ENCODE measurements around the gene MLXIP. TPM values are rescaled to one million over a fixed set of nuclear protein-coding genes. Genes with fewer than 3 reads are reported as not detected.

Gene MLXIP
- total RNA-seq, 1 donor from 2014 or later: 19.0 TPM

GRCh38 chr12:122121745-122122144 is 43.2 kb downstream of the MLXIP start:
- no peak for DNase-seq (ENCODE audit: low spot score)

GRCh38 chr12:122123051-122123760 is 44.6 kb downstream of the MLXIP start:
- ATAC-seq (peak; percentile 53), DNase-seq (ENCODE audit: low spot score) (peak; percentile 76)

More at GRCh38 chr12:122121745-122122144, 43.2 kb downstream of the MLXIP start:
- ATAC-seq: no peak

- DNase-seq (ENCODE audit: low spot score): no peak
- peak; percentile 2 for ATAC-seq
Measured at GRCh38 chr12:122123761-122124145, 45.2 kb downstream of the MLXIP start.

- peak; percentile 87 for DNase-seq (ENCODE audit: low spot score)
- ATAC-seq: peak; percentile 49
Measured at GRCh38 chr12:122124370-122124769, 45.8 kb downstream of the MLXIP start.

- peak; percentile 36 for ATAC-seq
- peak; percentile 82 for DNase-seq (ENCODE audit: low spot score)
Measured at GRCh38 chr12:122125452-122126341, 47.1 kb downstream of the MLXIP start.

- DNase-seq (ENCODE audit: low spot score) (no peak), ATAC-seq (peak; percentile 1)
Measured at GRCh38 chr12:122126342-122126635, 47.7 kb downstream of the MLXIP start.

- peak; percentile 64 for ATAC-seq
- peak; percentile 85 for DNase-seq (ENCODE audit: low spot score)
Measured at GRCh38 chr12:122126713-122127597, 48.4 kb downstream of the MLXIP start.

- ATAC-seq: peak; percentile 9
- DNase-seq (ENCODE audit: low spot score): no peak
Measured at GRCh38 chr12:122127839-122128238, 49.3 kb downstream of the MLXIP start.

- ATAC-seq (no peak), DNase-seq (ENCODE audit: low spot score) (no peak)
Measured at GRCh38 chr12:122128481-122128880, 49.9 kb downstream of the MLXIP start.

- ATAC-seq: no peak
- DNase-seq (ENCODE audit: low spot score): no peak
Measured at GRCh38 chr12:122129131-122129530, 50.6 kb downstream of the MLXIP start.

GRCh38 chr12:122130150-122130549 is 51.6 kb downstream of the MLXIP start:
- DNase-seq (ENCODE audit: low spot score) (no peak), ATAC-seq (no peak)

GRCh38 chr12:122133192-122133950 is 54.8 kb downstream of the MLXIP start:
- DNase-seq (ENCODE audit: low spot score) (peak; percentile 67), ATAC-seq (peak; percentile 73)

- DNase-seq (ENCODE audit: low spot score): no peak
- no peak for ATAC-seq
Measured at GRCh38 chr12:122135437-122136031, 57.0 kb downstream of the MLXIP start.

GRCh38 chr12:122137229-122137628 is 58.7 kb downstream of the MLXIP start:
- no peak for ATAC-seq
- DNase-seq (ENCODE audit: low spot score): no peak

- ATAC-seq (peak; percentile 19), DNase-seq (ENCODE audit: low spot score) (no peak)
Measured at GRCh38 chr12:122137681-122138080, 59.1 kb downstream of the MLXIP start.

GRCh38 chr12:122138181-122138580 is 59.6 kb downstream of the MLXIP start:
- DNase-seq (ENCODE audit: low spot score): no peak

GRCh38 chr12:122138616-122139015 is 60.1 kb downstream of the MLXIP start:
- DNase-seq (ENCODE audit: low spot score) (no peak), ATAC-seq (no peak)

More at GRCh38 chr12:122138181-122138580, 59.6 kb downstream of the MLXIP start:
- ATAC-seq: no peak

- no peak for DNase-seq (ENCODE audit: low spot score)
- ATAC-seq: no peak
Measured at GRCh38 chr12:122139266-122139665, 60.7 kb downstream of the MLXIP start.

- ATAC-seq (no peak), DNase-seq (ENCODE audit: low spot score) (no peak)
Measured at GRCh38 chr12:122139941-122140340, 61.4 kb downstream of the MLXIP start.

Data from left lobe of liver (tissue), 2 donors.